Lung microvascular endothelial cell (primary cell): ENCODE data around the gene CD300A. TPM values are rescaled to one million over a fixed set of nuclear protein-coding genes. Genes with fewer than 3 reads are reported as not detected.
"Not testable (repeated sequence)": the region's sequence is repeated elsewhere in the genome, so short reads cannot be mapped to it uniquely, and the experiment has no call there.

ENCODE experiments used
- DNase-seq, 2 donors: peaks; one replicate each; pipeline versions ENCODE4 v3.0.0 to v3.0.0-alpha.2; 2010; ENCODE audit warnings: low read depth in 2 of 2
- total RNA-seq: library from RNA; depleted of rRNA; stranded (reverse); fragments of >200 nt; gene quantifications from 2 replicates; pipeline ENCODE4 v1.2.1, GENCODE V29; 2014

The CD300A gene
- total RNA-seq, 1 donor from 2014 or later = not detected

GRCh38 chr17:74478420-74479100 is 12.1 kb downstream of the CD300A start:
- DNase-seq = no peak

DNA sequence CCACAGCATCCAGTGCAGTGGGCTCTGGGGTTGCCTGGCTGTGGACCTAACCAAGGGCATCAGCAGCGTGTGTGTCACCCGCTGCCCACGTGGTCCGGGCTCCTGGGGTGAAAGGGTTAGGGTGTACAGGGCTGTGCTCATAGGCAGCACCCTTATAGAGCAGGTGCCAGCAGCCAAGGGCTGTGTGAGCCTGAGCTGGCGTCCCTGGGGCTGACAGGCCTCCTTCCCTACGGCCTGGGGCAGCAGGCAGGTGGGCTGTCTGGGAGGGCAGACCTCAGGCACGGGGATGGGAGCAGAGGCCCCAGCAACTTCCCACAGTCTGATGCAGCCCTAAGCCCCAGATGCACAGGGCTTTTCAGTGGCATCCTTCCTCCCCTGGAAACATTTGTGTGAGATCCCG is 13.9 kb downstream of the CD300A start:
- no peak for DNase-seq

- no peak for DNase-seq
These were observed 15.2 kb downstream of the CD300A start for GRCh38 chr17:74481621-74482020.

GRCh38 chr17:74484066-74484465 is 17.6 kb downstream of the CD300A start:
- DNase-seq = no peak

DNA sequence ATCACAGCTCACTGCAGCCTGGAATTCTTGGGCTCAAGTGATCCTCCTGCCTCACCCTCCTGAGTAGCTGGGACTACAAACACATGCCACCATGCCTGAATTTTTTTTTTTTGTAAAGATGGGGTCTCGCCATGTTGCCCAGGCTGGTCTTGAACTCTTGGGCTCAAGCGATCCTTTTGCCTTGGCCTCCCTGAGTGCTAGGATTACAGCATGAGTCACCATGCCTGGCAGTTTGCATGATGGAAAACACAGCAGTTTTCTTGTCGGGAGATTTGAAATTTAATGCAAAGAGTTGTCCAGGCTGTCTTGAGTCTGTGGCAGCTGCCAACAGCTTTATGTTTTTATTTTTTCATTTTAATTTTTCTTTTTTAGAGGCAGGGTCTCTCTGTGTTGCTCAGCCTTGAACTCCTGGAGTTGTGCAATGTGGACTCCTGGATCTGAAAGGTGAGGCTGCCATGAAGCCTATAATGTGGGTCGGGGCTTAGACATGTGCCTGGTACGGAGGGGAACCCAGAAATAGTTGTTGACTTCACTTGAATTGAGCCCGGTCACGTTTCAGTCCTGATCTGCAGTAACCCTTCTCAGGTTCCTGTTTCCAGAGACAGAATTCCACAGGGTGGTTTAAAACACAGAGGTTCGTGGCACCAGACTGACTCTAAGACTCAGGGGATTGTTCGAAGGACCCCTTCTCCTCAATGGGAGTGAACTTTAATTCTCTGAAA is 18.7 kb downstream of the CD300A start:
- DNase-seq = no peak

DNA sequence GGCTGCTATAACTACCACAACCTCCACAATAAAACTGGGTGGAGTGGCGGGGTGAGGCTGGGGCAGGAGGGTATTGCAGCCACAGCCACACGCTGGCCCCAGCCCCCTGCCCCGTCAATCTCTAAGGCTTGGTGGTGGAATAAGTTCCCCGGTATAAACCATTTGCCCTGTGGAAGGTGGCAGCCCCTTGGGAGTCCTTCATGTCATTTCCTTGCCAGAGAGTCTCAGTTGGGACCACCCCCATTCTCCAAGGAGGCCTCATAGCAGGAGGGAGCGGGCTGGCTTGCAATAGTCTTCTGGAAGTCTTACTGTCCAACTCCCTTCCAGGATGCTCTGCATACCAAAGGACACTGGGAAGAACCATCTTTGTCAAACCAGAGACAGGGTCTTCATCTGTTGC is 19.4 kb downstream of the CD300A start:
- no peak for DNase-seq

- DNase-seq = not testable (repeated sequence)
These were observed 21.8 kb downstream of the CD300A start for GRCh38 chr17:74488276-74488675.

GRCh38 chr17:74490716-74491115 is 24.3 kb downstream of the CD300A start:
- no peak for DNase-seq

- DNase-seq = no peak
These were observed 25.2 kb downstream of the CD300A start for GRCh38 chr17:74491626-74492025.

GRCh38 chr17:74493331-74493833 is 26.9 kb downstream of the CD300A start:
- peak; percentile 62 to 75 for DNase-seq

GRCh38 chr17:74497471-74497870 is 31.0 kb downstream of the CD300A start:
- DNase-seq = no peak

GRCh38 chr17:74499992-74500391 is 33.6 kb downstream of the CD300A start:
- DNase-seq = no peak

DNA sequence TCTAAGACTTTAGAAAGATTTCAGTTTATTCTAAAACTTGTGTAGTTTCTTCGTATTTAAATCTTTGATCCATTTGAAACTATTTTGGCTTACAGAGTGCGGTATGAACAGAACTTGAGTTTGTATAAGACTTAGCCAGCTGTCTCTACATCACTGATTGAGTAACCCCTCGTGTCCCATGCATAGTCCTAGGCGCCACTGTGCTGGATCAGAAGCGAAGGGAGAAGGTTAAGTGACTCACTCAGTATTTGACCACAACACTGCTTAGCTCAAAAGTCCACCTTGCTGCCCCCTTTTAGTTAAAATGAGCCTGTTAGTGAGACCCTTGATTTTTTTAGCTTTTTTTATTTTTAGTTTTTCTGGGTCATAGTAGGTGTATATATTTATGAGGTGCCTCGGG is 36.4 kb downstream of the CD300A start:
- DNase-seq = no peak

DNA sequence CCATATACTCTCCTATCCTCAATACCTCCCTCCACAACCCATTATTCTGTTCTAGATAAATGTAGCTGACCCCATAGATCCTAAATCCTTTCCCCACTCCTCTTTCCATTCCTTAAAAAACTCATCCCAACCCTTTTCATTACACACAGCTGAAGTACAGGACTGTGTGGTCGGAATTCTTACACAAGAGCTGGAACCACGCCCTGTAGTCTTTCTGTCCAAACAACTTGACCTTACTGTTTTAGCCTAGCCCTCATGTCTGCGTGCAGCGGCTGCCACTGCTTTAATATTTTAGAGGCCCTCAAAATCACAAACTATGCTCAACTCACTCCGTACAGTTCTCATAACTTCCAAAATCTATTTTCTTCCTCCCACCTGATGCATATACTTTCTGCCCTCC is 37.5 kb downstream of the CD300A start:
- not testable (repeated sequence) for DNase-seq

DNA sequence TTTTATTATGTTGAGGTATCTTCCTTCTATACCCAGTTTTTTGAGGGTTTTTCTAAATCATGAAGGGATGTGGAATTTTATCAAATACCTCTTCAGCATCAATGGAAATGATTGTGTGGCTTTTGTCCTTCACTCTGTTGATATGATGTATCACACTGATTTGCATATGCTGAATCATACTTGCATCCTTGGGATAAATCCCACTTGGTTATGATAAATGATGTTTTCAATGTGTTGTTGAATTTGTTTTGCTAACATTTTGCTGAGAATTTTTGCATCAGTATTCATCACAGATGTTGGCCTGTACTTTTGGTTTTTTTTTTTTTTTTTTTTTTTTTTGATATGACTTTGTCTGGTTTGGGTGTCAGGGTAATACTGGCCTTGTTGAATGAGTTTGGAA is 41.7 kb downstream of the CD300A start:
- no peak for DNase-seq

GRCh38 chr17:74512036-74512435 is 45.6 kb downstream of the CD300A start:
- no peak for DNase-seq

DNA sequence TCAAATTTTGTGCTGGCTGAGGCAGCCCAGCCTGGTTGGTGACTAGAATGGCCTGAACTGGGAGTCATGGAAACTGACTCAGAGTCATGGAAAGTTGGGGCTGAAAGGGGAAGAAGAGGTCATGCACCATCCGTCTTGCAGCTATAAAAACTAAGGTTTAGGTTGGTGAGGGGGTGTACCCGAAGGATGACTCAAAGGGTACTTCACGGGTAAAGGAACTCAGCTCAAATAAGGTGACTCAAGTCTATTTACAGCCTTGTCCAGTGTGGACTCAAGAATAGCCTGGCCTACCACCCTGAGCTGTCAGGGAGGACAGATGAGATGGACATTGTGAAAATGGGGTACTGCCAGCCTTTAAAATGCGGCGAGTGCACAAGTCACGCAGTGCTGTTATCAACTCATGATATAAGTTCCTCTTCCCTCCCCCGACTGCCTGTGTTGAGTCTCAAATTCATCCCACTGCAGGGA is 46.2 kb downstream of the CD300A start:
- no peak for DNase-seq

DNA sequence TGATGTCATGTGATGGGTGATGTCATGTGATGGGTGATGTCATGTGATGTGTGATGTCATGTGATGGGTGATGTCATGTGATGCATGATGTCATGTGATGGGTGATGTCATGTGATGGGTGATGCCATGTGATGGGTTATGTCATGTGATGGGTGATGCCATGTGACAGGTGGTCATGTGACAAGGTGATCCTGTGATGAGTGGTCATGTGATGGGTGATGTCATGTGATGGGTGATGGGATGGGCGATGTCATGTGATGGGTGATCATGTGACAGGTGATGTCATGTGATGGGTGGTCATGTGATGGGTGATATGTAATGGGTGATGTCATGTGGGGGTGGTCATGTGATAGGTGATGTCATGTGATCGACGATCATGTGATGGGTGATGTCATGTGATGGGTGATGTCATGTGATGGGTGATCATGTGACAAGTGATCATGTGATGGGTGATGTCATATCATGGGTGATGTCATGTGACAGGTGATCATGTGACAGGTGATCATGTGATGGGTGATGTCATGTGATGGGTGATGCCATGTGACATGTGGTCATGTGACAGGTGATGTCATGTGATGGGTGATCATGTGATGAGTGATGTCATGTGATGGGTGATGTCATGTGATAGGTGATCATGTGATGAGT is 47.7 kb downstream of the CD300A start:
- DNase-seq = peak; percentile 39 to 57

GRCh38 chr17:74514632-74515334 is 48.3 kb downstream of the CD300A start:
- no peak for DNase-seq

GRCh38 chr17:74515941-74516340 is 49.5 kb downstream of the CD300A start:
- DNase-seq = no peak

GRCh38 chr17:74516561-74517328 is 50.3 kb downstream of the CD300A start:
- DNase-seq = no peak
